HG02759 (cell line): ENCODE data around the gene GRK3.

Experiments
- ATAC-seq: cut with Tn5 transposase; IDR thresholded peaks from one replicate; pipeline ENCODE4 v1.9.1; 2021; ENCODE audit warnings: mild to moderate bottlenecking, moderate library complexity; ENCODE audit not compliant: unreplicated experiment

Gene GRK3

DNA sequence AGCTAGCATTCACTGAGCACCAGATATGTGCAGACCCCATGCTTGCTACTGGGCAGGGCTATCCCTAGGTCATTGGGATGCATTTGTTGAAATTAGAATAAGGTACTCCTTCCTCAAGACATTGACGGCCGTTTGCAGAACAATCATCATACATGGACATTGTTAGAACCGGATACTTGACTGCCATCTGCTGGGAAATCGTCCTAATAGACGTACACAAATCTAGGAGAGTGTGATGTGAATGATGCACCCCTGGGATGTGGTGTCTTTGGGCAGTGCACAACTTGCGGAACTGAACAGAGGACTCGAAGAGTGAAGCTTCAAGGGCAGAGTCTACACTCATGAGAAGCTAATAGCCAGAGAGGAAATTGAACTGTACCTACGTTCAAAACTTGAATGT, 213.4 kb downstream of the GRK3 start:
- no peak for ATAC-seq
